HCT116 (cell line): ENCODE measurements around the gene RAB27A. TPM values are rescaled to one million over a fixed set of nuclear protein-coding genes. Genes with fewer than 3 reads are reported as not detected.

Experiments
- ATAC-seq: fragments of 200-7000 bp; cut with Tn5 transposase; 2 replicates; pipeline ENCODE4 v1.9.1; 2020; ENCODE audit warnings: mild to moderate bottlenecking, moderate library complexity
- BruUV-seq: library from RNA; stranded (reverse); fragments of 400-500 nt; replicated peaks from 2 replicates; lab custom pipeline; 2021; lab: Mats Ljungman, UMichigan
- CTCF ChIA-PET: fragments of 300-600 bp; sonication (Branson Sonifier 250); formaldehyde crosslinking; loops from one replicate; lab custom pipeline; 2021; ENCODE audit warnings: antibody characterized with exemption; lab: Charles Lee
- POLR2A ChIA-PET: fragments of 300-600, 350-600 bp; sonication (Branson Sonifier 250); formaldehyde crosslinking; loops from one replicate; lab custom pipeline; 2021; ENCODE audit warnings: antibody characterized with exemption; lab: Charles Lee
- RAD21 ChIA-PET, 2 experiments: fragments of 300-600 bp; sonication (Branson Sonifier 250); formaldehyde crosslinking; loops; one replicate each; lab custom pipeline; 2023; ENCODE audit warnings: low total read pairs in 2 of 2; ENCODE audit not compliant: uncharacterized antibody in 2 of 2, unreplicated experiment in 2 of 2, low non-redundant PET in 1 of 2; lab: Charles Lee
- DNase-seq: peaks from one replicate; pipeline ENCODE4 v3.0.0-alpha.2; 2010; ENCODE audit warnings: low read depth, low spot score
- H2AFZ ChIP-seq: fragments of 200-600 bp; shearing (Covaris generic), sonication (generic); 2 replicates; pipeline ENCODE4 v1.6.1; 2017; ENCODE audit warnings: low read depth, mixed run types, mixed read lengths, antibody characterized with exemption, low read length; ENCODE audit not compliant: poor library complexity, severe bottlenecking
- H3K27ac ChIP-seq: 2 replicates; pipeline ENCODE4 v1.5.1; 2012; ENCODE audit warnings: low read depth, low read length
- H3K27me3 ChIP-seq: fragments of 200-600 bp; sonication (generic); 2 replicates; pipeline ENCODE4 v1.6.1; 2016; ENCODE audit warnings: mixed run types, low read length, mixed read lengths; ENCODE audit not compliant: insufficient read depth
- H3K36me3 ChIP-seq, 2 experiments: fragments of 200-500 bp in 1 of 2; fragments of 200-600 bp in 1 of 2; sonication (Bioruptor generic) in 1 of 2; sonication (generic) in 1 of 2; 2 replicates each; pipeline versions ENCODE4 v1.5.1 to v1.6.1; 2014 to 2016; ENCODE audit warnings: low read length in 2 of 2, inconsistent platforms in 1 of 2, mixed read lengths in 1 of 2, mixed run types in 1 of 2; ENCODE audit not compliant: insufficient read depth in 2 of 2, control insufficient read depth in 1 of 2
- H3K4me1 ChIP-seq, 2 experiments: fragments of 200-600 bp in 1 of 2; sonication (generic) in 1 of 2; 2 replicates each; pipeline versions ENCODE4 v1.5.1 to v1.6.1; 2012 to 2017; ENCODE audit warnings: low read length in 2 of 2, inconsistent platforms in 1 of 2, mild to moderate bottlenecking in 1 of 2, mixed read lengths in 1 of 2, mixed run types in 1 of 2, moderate library complexity in 1 of 2; ENCODE audit not compliant: insufficient read depth in 2 of 2, control insufficient read depth in 1 of 2
- H3K4me2 ChIP-seq: fragments of 200-600 bp; sonication (generic); 2 replicates; pipeline ENCODE4 v1.6.1; 2017; ENCODE audit warnings: mixed run types, low read length, mixed read lengths
- H3K4me3 ChIP-seq, 2 experiments: fragments of 200-600 bp in 1 of 2; sonication (generic) in 1 of 2; replicated peaks in 1 of 2; 2 replicates each; pipeline ENCODE4 v1.5.1; 2011 to 2016; ENCODE audit warnings: low read length in 2 of 2, control low read depth in 1 of 2, low read depth in 1 of 2, mild to moderate bottlenecking in 1 of 2, mixed read lengths in 1 of 2, mixed run types in 1 of 2
- H3K79me2 ChIP-seq: fragments of 200-600 bp; sonication (generic); 2 replicates; pipeline ENCODE4 v1.6.1; 2017; ENCODE audit warnings: mild to moderate bottlenecking, mixed run types, low read length, moderate library complexity, mixed read lengths; ENCODE audit not compliant: insufficient read depth
- H3K9ac ChIP-seq: fragments of 200-600 bp; sonication (generic); 2 replicates; pipeline ENCODE4 v1.6.1; 2016; ENCODE audit warnings: low read length, mixed read lengths
- H3K9me2 ChIP-seq: fragments of 200-600 bp; sonication (generic), shearing (Covaris generic); 2 replicates; pipeline ENCODE4 v1.6.1; 2017; ENCODE audit warnings: mixed run types, mild to moderate bottlenecking, moderate library complexity; ENCODE audit not compliant: insufficient read depth
- H3K9me3 ChIP-seq, 2 experiments: fragments of 200-500 bp in 1 of 2; fragments of 200-600 bp in 1 of 2; sonication (Bioruptor generic) in 1 of 2; sonication (generic) in 1 of 2; 2 replicates each; pipeline ENCODE4 v1.6.1; 2014 to 2017; ENCODE audit warnings: low read length in 2 of 2, mixed read lengths in 2 of 2, inconsistent platforms in 1 of 2, low read depth in 1 of 2, mild to moderate bottlenecking in 1 of 2, mixed run types in 1 of 2, moderate library complexity in 1 of 2; ENCODE audit not compliant: control insufficient read depth in 1 of 2, insufficient read depth in 1 of 2
- H4K20me1 ChIP-seq: fragments of 200-600 bp; sonication (generic), shearing (Covaris generic); 2 replicates; pipeline ENCODE4 v1.6.1; 2017; ENCODE audit warnings: mixed run types, mild to moderate bottlenecking, moderate library complexity; ENCODE audit not compliant: insufficient read depth
- CBX3 ChIP-seq: IDR thresholded peaks from 2 replicates; pipeline ENCODE4 v1.6.1; 2012; ENCODE audit warnings: low read depth
- CEBPB ChIP-seq: IDR thresholded peaks from 2 replicates; pipeline ENCODE4 v1.6.1; 2012; ENCODE audit warnings: low read depth
- ELF1 ChIP-seq: IDR thresholded peaks from 2 replicates; pipeline ENCODE4 v1.6.1; 2012; ENCODE audit warnings: low read depth, borderline replicate concordance
- EZH2 ChIP-seq: fragments of 200-600 bp; sonication (generic); IDR thresholded peaks from 2 replicates; pipeline ENCODE4 v1.6.1; 2017; ENCODE audit warnings: antibody characterized with exemption, mixed run types
- EZH2phosphoT487 ChIP-seq: fragments of 200-600 bp; IDR thresholded peaks from 2 replicates; pipeline ENCODE4 v1.6.1; 2018; ENCODE audit warnings: antibody characterized with exemption, borderline replicate concordance
- FOSL1 ChIP-seq: IDR thresholded peaks from 2 replicates; pipeline ENCODE4 v1.6.1; 2012; ENCODE audit warnings: low read depth
- JUND ChIP-seq: IDR thresholded peaks from 2 replicates; pipeline ENCODE4 v1.6.1; 2012
- POLR2A ChIP-seq: IDR thresholded peaks from 2 replicates; pipeline ENCODE4 v1.7.0; 2011; ENCODE audit warnings: borderline replicate concordance; ENCODE audit not compliant: insufficient read depth, insufficient read length; ENCODE audit errors: extremely low read depth
- POLR2AphosphoS5 ChIP-seq: IDR thresholded peaks from 2 replicates; pipeline ENCODE4 v1.6.1; 2011; ENCODE audit warnings: mild to moderate bottlenecking, low read depth, low read length, moderate library complexity
- RAD21 ChIP-seq: IDR thresholded peaks from 2 replicates; pipeline ENCODE4 v1.6.1; 2012; ENCODE audit warnings: low read depth, mild to moderate bottlenecking
- REST ChIP-seq: IDR thresholded peaks from 2 replicates; pipeline ENCODE4 v1.6.1; 2012; ENCODE audit warnings: low read depth
- SIN3A ChIP-seq: IDR thresholded peaks from 2 replicates; pipeline ENCODE4 v1.6.1; 2012; ENCODE audit warnings: low read depth
- SP1 ChIP-seq: IDR thresholded peaks from 2 replicates; pipeline ENCODE4 v1.6.1; 2012; ENCODE audit warnings: low read depth
- SRF ChIP-seq: IDR thresholded peaks from 2 replicates; pipeline ENCODE4 v1.6.1; 2012; ENCODE audit warnings: low read depth
- TCF7L2 ChIP-seq: IDR thresholded peaks from 2 replicates; pipeline ENCODE4 v1.7.0; 2011; ENCODE audit warnings: borderline replicate concordance, inconsistent platforms; ENCODE audit not compliant: insufficient read depth, insufficient read length; ENCODE audit errors: extremely low read depth
- YY1 ChIP-seq: IDR thresholded peaks from 2 replicates; pipeline ENCODE4 v1.6.1; 2011; ENCODE audit warnings: low read length, low read depth, moderate library complexity, mild to moderate bottlenecking; ENCODE audit not compliant: insufficient replicate concordance; ENCODE audit errors: extremely low read depth
- ZFX ChIP-seq: fragments of 450-650 bp; IDR thresholded peaks from 2 replicates; pipeline ENCODE4 v1.6.1; 2017
- ZNF274 ChIP-seq: fragments of 200-500 bp; sonication (Bioruptor generic); IDR thresholded peaks from 2 replicates; pipeline ENCODE4 v1.6.1; 2014; ENCODE audit warnings: mild to moderate bottlenecking, low read depth, low read length, inconsistent platforms
- intact Hi-C: fragments of 100-400 bp; cut with micrococcal nuclease; formaldehyde crosslinking; loops from 2 replicates; pipeline ENCODE4 v1.10.0; 2022
- total RNA-seq: library from RNA; stranded (reverse); gene quantifications from one replicate; pipeline ENCODE4 v1.2.1, GENCODE V29; 2021; ENCODE audit not compliant: unreplicated experiment
- TF ChIP-seq, protein P1 (sequence below), 3 experiments: fragments of 200-600 bp in 1 of 3; sonication (generic) in 1 of 3; IDR thresholded peaks in 2 of 3; conservative IDR thresholded peaks in 1 of 3; 2 replicates each; pipeline ENCODE4 v1.5.1; 2012 to 2017; ENCODE audit warnings: low read depth in 2 of 3, low read length in 2 of 3, antibody characterized with exemption in 1 of 3, borderline replicate concordance in 1 of 3, control low read depth in 1 of 3, mild to moderate bottlenecking in 1 of 3, mixed read lengths in 1 of 3, mixed run types in 1 of 3, moderate library complexity in 1 of 3; ENCODE audit not compliant: insufficient read depth in 1 of 3
- TF ChIP-seq, protein P2 (sequence below): IDR thresholded peaks from 2 replicates; pipeline ENCODE4 v1.6.1; 2012

Gene RAB27A
- total RNA-seq, 1 experiment from 2014 or later, result 8.8 TPM

DNA sequence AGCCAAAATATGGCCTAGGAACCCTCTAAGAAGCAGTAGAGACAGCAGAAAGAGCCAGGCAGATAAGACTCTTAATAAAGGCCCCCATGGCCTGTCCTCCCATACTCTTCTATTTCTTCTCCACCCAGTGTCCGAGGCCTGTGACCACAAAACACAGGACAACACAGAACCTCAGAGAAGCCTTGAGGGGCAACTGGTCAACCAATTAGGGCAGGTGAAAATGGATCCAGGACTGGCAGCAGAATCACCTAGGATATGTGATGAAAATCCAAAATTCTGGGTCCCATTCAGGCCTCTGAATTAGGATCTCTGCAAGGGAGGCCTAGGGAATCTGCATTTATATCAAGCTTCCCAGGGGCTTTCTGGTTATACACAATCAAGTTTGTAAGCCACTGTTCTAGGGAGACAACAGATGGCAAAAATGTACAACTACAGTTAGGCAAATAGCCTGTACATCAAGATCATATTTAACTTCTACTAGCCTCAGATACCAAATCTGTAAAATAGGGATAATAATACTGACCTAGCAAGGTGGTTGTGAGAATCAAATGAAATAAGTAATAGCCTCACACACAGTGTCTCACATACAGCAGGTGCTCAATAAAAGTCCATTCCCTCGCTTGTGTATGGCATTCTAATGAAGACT, 10.4 kb downstream of the RAB27A start:
- no peaks in the 10 kb centered on the region for H3K9me2 ChIP-seq
- CTCF ChIA-PET, result no interaction called here
- ATAC-seq, result peak; percentile 39; the same call in 1 of the 2 replicates
- no peaks in the 10 kb centered on the region for H3K27me3 ChIP-seq
- TF ChIP-seq EZH2 (no peak), ZNF274 (no peak), SRF (no peak), CEBPB (no peak), FOSL1 (no peak), SIN3A (no peak), POLR2AphosphoS5 (no peak), YY1 (no peak), SP1 (no peak), RAD21 (no peak), ELF1 (no peak), CBX3 (no peak), POLR2A (no peak), REST (no peak), JUND (no peak), ZFX (no peak), EZH2phosphoT487 (no peak), TCF7L2 (no peak)
- TF ChIP-seq, protein P1, sequence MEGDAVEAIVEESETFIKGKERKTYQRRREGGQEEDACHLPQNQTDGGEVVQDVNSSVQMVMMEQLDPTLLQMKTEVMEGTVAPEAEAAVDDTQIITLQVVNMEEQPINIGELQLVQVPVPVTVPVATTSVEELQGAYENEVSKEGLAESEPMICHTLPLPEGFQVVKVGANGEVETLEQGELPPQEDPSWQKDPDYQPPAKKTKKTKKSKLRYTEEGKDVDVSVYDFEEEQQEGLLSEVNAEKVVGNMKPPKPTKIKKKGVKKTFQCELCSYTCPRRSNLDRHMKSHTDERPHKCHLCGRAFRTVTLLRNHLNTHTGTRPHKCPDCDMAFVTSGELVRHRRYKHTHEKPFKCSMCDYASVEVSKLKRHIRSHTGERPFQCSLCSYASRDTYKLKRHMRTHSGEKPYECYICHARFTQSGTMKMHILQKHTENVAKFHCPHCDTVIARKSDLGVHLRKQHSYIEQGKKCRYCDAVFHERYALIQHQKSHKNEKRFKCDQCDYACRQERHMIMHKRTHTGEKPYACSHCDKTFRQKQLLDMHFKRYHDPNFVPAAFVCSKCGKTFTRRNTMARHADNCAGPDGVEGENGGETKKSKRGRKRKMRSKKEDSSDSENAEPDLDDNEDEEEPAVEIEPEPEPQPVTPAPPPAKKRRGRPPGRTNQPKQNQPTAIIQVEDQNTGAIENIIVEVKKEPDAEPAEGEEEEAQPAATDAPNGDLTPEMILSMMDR (IDR thresholded peaks at IDR 0.05 in 2 of 3, conservative IDR thresholded peaks at IDR 0.05 in 1 of 3; ENCODE audit: borderline replicate concordance in 1 of 3, insufficient read depth in 1 of 3, low read depth in 2 of 3, low read length in 2 of 3), result no peak
- TF ChIP-seq, protein P2, sequence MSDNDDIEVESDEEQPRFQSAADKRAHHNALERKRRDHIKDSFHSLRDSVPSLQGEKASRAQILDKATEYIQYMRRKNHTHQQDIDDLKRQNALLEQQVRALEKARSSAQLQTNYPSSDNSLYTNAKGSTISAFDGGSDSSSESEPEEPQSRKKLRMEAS, result no peak
- TF ChIP-seq, all 23 proteins: peak for 0
- Histone ChIP-seq H3K79me2 (no peaks in the 10 kb centered on the region), H2AFZ (no peak overlapping the region), H3K4me2 (peak overlapping the region; percentile 63), H3K9me3 (no peaks in the 10 kb centered on the region), H3K4me1 (peaks cover 11 to 22% of the 10 kb centered on the region in 2 experiments), H3K4me3 (no peak overlapping the region), H3K36me3 (no peaks in the 10 kb centered on the region), H3K9ac (no peak overlapping the region), H3K27ac (no peak overlapping the region), H4K20me1 (no peaks in the 10 kb centered on the region)
- no TSS peak for BruUV-seq
- intact Hi-C loops, result no loop called here
- RAD21 ChIA-PET, result no interaction called here
- no peak for DNase-seq
- POLR2A ChIA-PET, result no interaction called here
